Prostate gland (tissue), 2 donors: ENCODE data around the gene PLA2G2F.

ENCODE experiments used
- POLR2A ChIP-seq: fragments of 450-650 bp; IDR thresholded peaks from one replicate; pipeline ENCODE4 v1.6.1; 2016; ENCODE audit warnings: antibody characterized with exemption, mild to moderate bottlenecking
- POLR2AphosphoS5 ChIP-seq: sonication (generic); formaldehyde crosslinking; IDR thresholded peaks from one replicate; pipeline ENCODE4 v1.6.1; 2017; ENCODE audit warnings: antibody characterized with exemption
- TF ChIP-seq, protein P1 (sequence below), 4 experiments: fragments of 200-600 bp in 2 of 4; fragments of 450-650 bp in 2 of 4; sonication (generic) in 2 of 4; IDR thresholded peaks; 1 replicate in 3 of 4; 2 replicates in 1 of 4; pipeline ENCODE4 v1.5.1; 2016 to 2019; ENCODE audit warnings: antibody characterized with exemption in 4 of 4, mild to moderate bottlenecking in 2 of 4, moderate library complexity in 2 of 4

DNA sequence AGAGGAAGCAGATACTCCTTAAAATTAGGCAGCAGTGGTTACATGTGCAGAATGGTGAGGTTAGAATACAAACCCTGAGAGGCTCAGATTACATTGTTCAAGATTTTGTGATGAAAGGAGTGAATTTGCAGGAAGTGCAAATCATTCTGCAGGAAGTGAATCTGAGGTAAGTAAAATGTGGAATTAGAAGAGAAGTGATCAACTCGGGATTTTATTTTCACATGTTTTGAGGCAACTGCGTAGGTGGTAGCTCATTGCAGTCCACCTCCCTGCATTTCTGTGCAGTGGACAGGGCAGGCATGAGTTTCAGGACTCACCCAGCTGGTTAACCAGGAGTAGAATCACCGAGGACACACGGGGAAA lies 49.3 kb downstream of the PLA2G2F start:
- TF ChIP-seq, protein P1, sequence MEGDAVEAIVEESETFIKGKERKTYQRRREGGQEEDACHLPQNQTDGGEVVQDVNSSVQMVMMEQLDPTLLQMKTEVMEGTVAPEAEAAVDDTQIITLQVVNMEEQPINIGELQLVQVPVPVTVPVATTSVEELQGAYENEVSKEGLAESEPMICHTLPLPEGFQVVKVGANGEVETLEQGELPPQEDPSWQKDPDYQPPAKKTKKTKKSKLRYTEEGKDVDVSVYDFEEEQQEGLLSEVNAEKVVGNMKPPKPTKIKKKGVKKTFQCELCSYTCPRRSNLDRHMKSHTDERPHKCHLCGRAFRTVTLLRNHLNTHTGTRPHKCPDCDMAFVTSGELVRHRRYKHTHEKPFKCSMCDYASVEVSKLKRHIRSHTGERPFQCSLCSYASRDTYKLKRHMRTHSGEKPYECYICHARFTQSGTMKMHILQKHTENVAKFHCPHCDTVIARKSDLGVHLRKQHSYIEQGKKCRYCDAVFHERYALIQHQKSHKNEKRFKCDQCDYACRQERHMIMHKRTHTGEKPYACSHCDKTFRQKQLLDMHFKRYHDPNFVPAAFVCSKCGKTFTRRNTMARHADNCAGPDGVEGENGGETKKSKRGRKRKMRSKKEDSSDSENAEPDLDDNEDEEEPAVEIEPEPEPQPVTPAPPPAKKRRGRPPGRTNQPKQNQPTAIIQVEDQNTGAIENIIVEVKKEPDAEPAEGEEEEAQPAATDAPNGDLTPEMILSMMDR (IDR thresholded peaks at IDR 0.05): no peak
- TF ChIP-seq POLR2AphosphoS5: no peak
- TF ChIP-seq POLR2A: no peak
